ENCODE results near the gene SEC31B. TPM values are rescaled to one million over a fixed set of nuclear protein-coding genes. Genes with fewer than 3 reads are reported as not detected.
A peak's percentile ranks its signal among the peaks of the same experiment; 100 is the strongest.

Gene SEC31B
- total RNA-seq, 1 experiment from 2014 or later, result 6.3 TPM

GRCh38 chr10:100562008-100562672 lies 42.5 kb upstream of the SEC31B start:
- no peak overlapping the region for H2BK15ac ChIP-seq (ENCODE audit: low read depth, low read length)
- no peak overlapping the region for H3K27ac ChIP-seq (ENCODE audit: insufficient read length, low read depth, low read length)
- no peak overlapping the region for H3K4me3 Mint-ChIP-seq
- H3K4me1 Mint-ChIP-seq, result peaks cover 11 to 24% of the 10 kb centered on the region in 2 experiments
- no peaks in the 10 kb centered on the region; the same call in 1 of the 2 replicates for H3K27me3 ChIP-seq (ENCODE audit: insufficient read depth, low read length)
- no peaks in the 10 kb centered on the region for H3K9me3 ChIP-seq (ENCODE audit: control insufficient read depth, low read depth, low read length)
- peak; percentile 95 for TF ChIP-seq CTCF (conservative IDR thresholded peaks at IDR 0.05)
- H4K91ac ChIP-seq (ENCODE audit: insufficient read length, low read depth, low read length), result no peak overlapping the region
- H2BK5ac ChIP-seq (ENCODE audit: insufficient read length, low read length), result no peak overlapping the region
- DNase-seq, result peak; percentile 67
- peaks cover 0 to 8% (median under 1%) of the 10 kb centered on the region in 3 experiments; a peak in 3 of 7 replicates for H3K36me3 Mint-ChIP-seq (ENCODE audit: insufficient read depth in 1 of 3, low read depth in 3 of 3)
- no peak overlapping the region for H3K56ac ChIP-seq (ENCODE audit: insufficient read length, low read depth, low read length)
- H3K79me2 ChIP-seq (ENCODE audit: insufficient read depth, low read length), result no peaks in the 10 kb centered on the region
- H4K8ac ChIP-seq (replicated peaks; ENCODE audit: insufficient read length, low read depth, low read length), result no peak overlapping the region
- no peak overlapping the region for H3K4me2 ChIP-seq (ENCODE audit: insufficient read depth, insufficient read length, low read length)
- no peak overlapping the region for H2BK12ac ChIP-seq (ENCODE audit: insufficient read length, low read depth, low read length)
- H3K23ac ChIP-seq (ENCODE audit: insufficient read length, low read depth, low read length), result no peak overlapping the region
- WGBS (ENCODE audit: extremely low coverage, insufficient read length, low lambda C conversion rate), result no CpG with 5 or more reads among the region's 62 CpGs
- H2AK5ac ChIP-seq (ENCODE audit: insufficient read length, low read length), result no peak overlapping the region
- H3K23me2 ChIP-seq (ENCODE audit: insufficient read length, low read depth, low read length, poor library complexity, severe bottlenecking), result no peaks in the 10 kb centered on the region
- H3K4me1 ChIP-seq (ENCODE audit: insufficient read depth, low read length), result no peaks in the 10 kb centered on the region
- H3K27ac Mint-ChIP-seq, result no peak overlapping the region
- no peaks in the 10 kb centered on the region for H3K79me1 ChIP-seq (ENCODE audit: insufficient read depth, low read depth, low read length, poor library complexity, severe bottlenecking)
- no peak overlapping the region for H3K18ac ChIP-seq (ENCODE audit: insufficient read length, low read depth, low read length)
- H3T11ph ChIP-seq (ENCODE audit: low read length), result no peak overlapping the region
- no peak overlapping the region for H4K5ac ChIP-seq (ENCODE audit: insufficient read length, low read depth, low read length)
- no peak overlapping the region for H2AFZ ChIP-seq (ENCODE audit: low read length)
- no peak overlapping the region for H3K14ac ChIP-seq (ENCODE audit: insufficient read depth, low read length)
- H3K9me3 Mint-ChIP-seq, result peaks cover 0 to 5% of the 10 kb centered on the region in 2 experiments; a peak in 1 of 5 replicates
- no peak overlapping the region for H3K4ac ChIP-seq (ENCODE audit: low read depth, low read length)
- H3K27me3 Mint-ChIP-seq (ENCODE audit: low read depth), result peaks cover 5% of the 10 kb centered on the region
- no peaks in the 10 kb centered on the region for H4K20me1 ChIP-seq (ENCODE audit: control insufficient read depth, insufficient read depth, insufficient read length)
- no peak overlapping the region for H3K9ac ChIP-seq (ENCODE audit: extremely low read depth, insufficient read length, low read length)
- H2BK20ac ChIP-seq (ENCODE audit: low read depth, low read length, poor library complexity, severe bottlenecking), result no peak overlapping the region
- H2BK120ac ChIP-seq (ENCODE audit: low read depth, low read length, poor library complexity, severe bottlenecking), result no peak overlapping the region
